Osteoblast (primary cell): ENCODE results near the gene MAPK8. TPM values are rescaled to one million over a fixed set of nuclear protein-coding genes. Genes with fewer than 3 reads are reported as not detected.

ENCODE experiments used
- DNase-seq: peaks from one replicate; pipeline ENCODE4 v3.0.0; 2011; ENCODE audit warnings: low spot score, mixed read lengths; ENCODE audit not compliant: insufficient read length; ENCODE audit errors: missing footprints
- H2AFZ ChIP-seq: 2 replicates; pipeline ENCODE4 v1.6.0; 2011; ENCODE audit warnings: mild to moderate bottlenecking, low read length
- H3K27ac ChIP-seq: 2 replicates; pipeline ENCODE4 v1.5.1; 2011; ENCODE audit warnings: mild to moderate bottlenecking, low read depth, low read length, moderate library complexity
- H3K27me3 ChIP-seq: 2 replicates; pipeline ENCODE4 v1.6.0; 2012; ENCODE audit warnings: mild to moderate bottlenecking, control low read depth, inconsistent platforms, low read length, moderate library complexity; ENCODE audit not compliant: insufficient read depth
- H3K36me3 ChIP-seq: 2 replicates; pipeline ENCODE4 v1.5.1; 2011; ENCODE audit warnings: mild to moderate bottlenecking, low read length, control low read depth, moderate library complexity; ENCODE audit not compliant: insufficient read depth
- H3K4me1 ChIP-seq: 2 replicates; pipeline ENCODE4 v1.5.1; 2011; ENCODE audit warnings: mild to moderate bottlenecking, low read length, control low read depth, moderate library complexity; ENCODE audit not compliant: insufficient read depth
- H3K4me2 ChIP-seq: 2 replicates; pipeline ENCODE4 v1.6.0; 2011; ENCODE audit warnings: mild to moderate bottlenecking, low read length; ENCODE audit not compliant: insufficient read depth
- H3K4me3 ChIP-seq: fragments of 200-600 bp; sonication (generic); 3 replicates; pipeline ENCODE4 v1.5.1; 2012; ENCODE audit warnings: mild to moderate bottlenecking, low read length, inconsistent platforms; ENCODE audit not compliant: insufficient read depth
- H3K79me2 ChIP-seq: 2 replicates; pipeline ENCODE4 v1.6.0; 2012; ENCODE audit warnings: mild to moderate bottlenecking, low read length, control low read depth, inconsistent platforms; ENCODE audit not compliant: insufficient read depth
- H3K9me3 ChIP-seq: 2 replicates; pipeline ENCODE4 v1.5.1; 2011; ENCODE audit warnings: low read depth, low read length, control low read depth
- H4K20me1 ChIP-seq: 2 replicates; pipeline ENCODE4 v1.6.0; 2012; ENCODE audit warnings: mild to moderate bottlenecking, low read length, control low read depth; ENCODE audit not compliant: insufficient read depth
- total RNA-seq: library from RNA; depleted of rRNA; stranded (reverse); fragments of >200 nt; gene quantifications from 2 replicates; pipeline ENCODE4 v1.2.3, GENCODE V29; 2012
- TF ChIP-seq, protein P1 (sequence below): IDR thresholded peaks from 2 replicates; pipeline ENCODE4 v1.5.1; 2011; ENCODE audit warnings: mild to moderate bottlenecking, low read depth, low read length, moderate library complexity; ENCODE audit errors: extremely low read depth

The MAPK8 gene
- total RNA-seq, 1 donor: 55.7 TPM

DNA sequence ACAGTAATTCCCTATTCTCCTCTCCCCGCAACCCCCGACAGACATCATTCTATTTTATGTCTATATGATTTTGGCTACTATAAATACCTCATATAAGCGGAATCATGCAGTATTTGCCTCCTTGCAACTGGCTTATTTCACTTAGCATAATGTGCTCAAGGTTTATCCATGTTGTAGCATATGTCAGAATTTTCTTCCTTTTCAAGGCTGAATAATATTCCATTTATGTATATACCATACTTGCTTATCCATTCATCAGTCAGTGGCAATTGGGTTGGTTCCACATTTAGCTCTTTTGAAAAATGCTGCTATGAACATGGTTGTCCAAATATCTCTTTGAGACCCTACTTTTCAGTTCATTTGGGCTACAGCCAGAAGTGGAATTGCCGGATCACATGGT, 106.5 kb downstream of the MAPK8 start:
- Histone ChIP-seq H3K27me3 (no peaks in the 10 kb centered on the region), H3K36me3 (peaks cover 14% of the 10 kb centered on the region), H3K4me3 (no peak overlapping the region), H3K27ac (no peak overlapping the region), H2AFZ (no peak overlapping the region), H4K20me1 (no peaks in the 10 kb centered on the region), H3K79me2 (peaks cover 2% of the 10 kb centered on the region), H3K4me2 (no peak overlapping the region), H3K9me3 (peaks cover 4% of the 10 kb centered on the region), H3K4me1 (peaks cover 16% of the 10 kb centered on the region)
- no peak for DNase-seq
- TF ChIP-seq, protein P1, sequence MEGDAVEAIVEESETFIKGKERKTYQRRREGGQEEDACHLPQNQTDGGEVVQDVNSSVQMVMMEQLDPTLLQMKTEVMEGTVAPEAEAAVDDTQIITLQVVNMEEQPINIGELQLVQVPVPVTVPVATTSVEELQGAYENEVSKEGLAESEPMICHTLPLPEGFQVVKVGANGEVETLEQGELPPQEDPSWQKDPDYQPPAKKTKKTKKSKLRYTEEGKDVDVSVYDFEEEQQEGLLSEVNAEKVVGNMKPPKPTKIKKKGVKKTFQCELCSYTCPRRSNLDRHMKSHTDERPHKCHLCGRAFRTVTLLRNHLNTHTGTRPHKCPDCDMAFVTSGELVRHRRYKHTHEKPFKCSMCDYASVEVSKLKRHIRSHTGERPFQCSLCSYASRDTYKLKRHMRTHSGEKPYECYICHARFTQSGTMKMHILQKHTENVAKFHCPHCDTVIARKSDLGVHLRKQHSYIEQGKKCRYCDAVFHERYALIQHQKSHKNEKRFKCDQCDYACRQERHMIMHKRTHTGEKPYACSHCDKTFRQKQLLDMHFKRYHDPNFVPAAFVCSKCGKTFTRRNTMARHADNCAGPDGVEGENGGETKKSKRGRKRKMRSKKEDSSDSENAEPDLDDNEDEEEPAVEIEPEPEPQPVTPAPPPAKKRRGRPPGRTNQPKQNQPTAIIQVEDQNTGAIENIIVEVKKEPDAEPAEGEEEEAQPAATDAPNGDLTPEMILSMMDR: no peak

- no peak for DNase-seq
- H3K27ac ChIP-seq: no peak overlapping the region
- TF ChIP-seq, protein P1: no peak
- H3K36me3 ChIP-seq: peaks cover 14% of the 10 kb centered on the region
- peaks cover 4% of the 10 kb centered on the region for H3K9me3 ChIP-seq
- H4K20me1 ChIP-seq: no peaks in the 10 kb centered on the region
- no peak overlapping the region for H3K4me3 ChIP-seq
- H3K27me3 ChIP-seq: no peaks in the 10 kb centered on the region
- H3K79me2 ChIP-seq: no peaks in the 10 kb centered on the region
- no peak overlapping the region for H2AFZ ChIP-seq
- peaks cover 16% of the 10 kb centered on the region for H3K4me1 ChIP-seq
- H3K4me2 ChIP-seq: no peak overlapping the region
Measured at GRCh38 chr10:48414160-48414559, 107.7 kb downstream of the MAPK8 start.

- Histone ChIP-seq H4K20me1 (no peaks in the 10 kb centered on the region), H3K27ac (no peak overlapping the region), H3K79me2 (no peaks in the 10 kb centered on the region), H3K9me3 (peaks cover 4% of the 10 kb centered on the region), H3K36me3 (peaks cover 14% of the 10 kb centered on the region), H3K27me3 (no peaks in the 10 kb centered on the region), H3K4me3 (no peak overlapping the region), H2AFZ (no peak overlapping the region), H3K4me1 (peaks cover 16% of the 10 kb centered on the region), H3K4me2 (no peak overlapping the region)
- no peak for DNase-seq
- TF ChIP-seq, protein P1: no peak
Measured at GRCh38 chr10:48414778-48415177, 108.3 kb downstream of the MAPK8 start.

GRCh38 chr10:48416584-48417232, 110.2 kb downstream of the MAPK8 start:
- DNase-seq: no peak
- H3K9me3 ChIP-seq: peaks cover 4% of the 10 kb centered on the region
- H3K4me2 ChIP-seq: no peak overlapping the region
- H3K36me3 ChIP-seq: peaks cover 8% of the 10 kb centered on the region
- no peaks in the 10 kb centered on the region for H3K79me2 ChIP-seq
- H3K4me1 ChIP-seq: peaks cover 16% of the 10 kb centered on the region
- no peak overlapping the region for H2AFZ ChIP-seq
- no peak overlapping the region for H3K27ac ChIP-seq
- H3K27me3 ChIP-seq: no peaks in the 10 kb centered on the region
- no peak overlapping the region for H3K4me3 ChIP-seq
- TF ChIP-seq, protein P1: peak; percentile 21
- H4K20me1 ChIP-seq: no peaks in the 10 kb centered on the region
